Measurements from ENCODE around the gene BICD2. TPM values are rescaled to one million over a fixed set of nuclear protein-coding genes. Genes with fewer than 3 reads are reported as not detected.

The BICD2 gene
- total RNA-seq, 1 experiment from 2014 or later, result 40.6 TPM

DNA sequence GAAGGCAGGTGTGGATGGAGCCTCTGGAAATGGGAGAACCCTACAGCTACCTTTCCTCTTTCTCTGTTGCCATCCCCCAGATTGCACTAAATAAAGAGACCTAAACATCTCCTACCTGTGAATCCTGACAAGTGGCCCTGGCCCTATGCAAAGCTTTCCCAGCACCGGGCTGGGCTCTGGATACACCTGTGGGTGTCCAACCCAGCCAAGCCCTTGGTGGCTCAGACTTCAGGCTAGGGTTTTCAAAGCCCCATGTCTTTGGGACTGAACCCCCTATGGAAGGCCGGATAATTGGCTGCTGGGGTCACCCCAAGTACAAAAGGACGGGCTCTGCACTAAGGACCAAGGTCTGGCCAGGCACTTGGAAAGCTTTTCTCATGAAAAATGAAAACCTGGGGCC, 50.6 kb downstream of the BICD2 start:
- peaks cover 10% of the 10 kb centered on the region; the same call in 1 of the 2 replicates for H3K36me3 ChIP-seq (ENCODE audit: low read depth)
- no peak overlapping the region for H3K4me2 ChIP-seq
- no peaks in the 10 kb centered on the region for H3K9me2 ChIP-seq (ENCODE audit: insufficient read depth)
- no peak overlapping the region for H2AFZ ChIP-seq
- ChIA-PET CTCF (interaction anchor here (0.6 kb wide), 1 partner anchor 75 kb away, joined by 3 read pairs; no protein-coding TSS in a partner anchor), POLR2A (ENCODE audit: unreplicated experiment) (no interaction called here)
- no peaks in the 10 kb centered on the region for H3F3A ChIP-seq (ENCODE audit: insufficient read depth, low read depth)
- no peaks in the 10 kb centered on the region for H3K4me1 ChIP-seq (replicated peaks; ENCODE audit: insufficient read depth)
- no peaks in the 10 kb centered on the region for H3K27me3 ChIP-seq (ENCODE audit: insufficient read depth, low read depth)
- intact Hi-C loops (cut with micrococcal nuclease; ENCODE audit: unreplicated experiment), result no loop called here
- H4K20me1 ChIP-seq (ENCODE audit: insufficient read depth), result no peaks in the 10 kb centered on the region
- no peak for TF ChIP-seq CTCF (conservative IDR thresholded peaks at IDR 0.05)
- TF ChIP-seq EZH2 (IDR thresholded peaks at IDR 0.05; ENCODE audit: low read depth), result no peak
- H3K9me3 ChIP-seq (ENCODE audit: insufficient read depth, low read depth), result no peaks in the 10 kb centered on the region
- DNase-seq, result no peak
- BruUV-seq (replicated peaks), result no TSS peak
- no peak overlapping the region for H3K4me3 ChIP-seq
- no peak overlapping the region for H3K27ac ChIP-seq
- H3K79me2 ChIP-seq (ENCODE audit: low read depth), result no peaks in the 10 kb centered on the region

- BruUV-seq (replicated peaks), result no TSS peak
- Histone ChIP-seq H3K9me2 (ENCODE audit: insufficient read depth) (no peaks in the 10 kb centered on the region), H3K4me3 (no peak overlapping the region), H4K20me1 (ENCODE audit: insufficient read depth) (no peaks in the 10 kb centered on the region), H2AFZ (no peak overlapping the region), H3F3A (ENCODE audit: insufficient read depth, low read depth) (no peaks in the 10 kb centered on the region), H3K4me1 (replicated peaks; ENCODE audit: insufficient read depth) (no peaks in the 10 kb centered on the region), H3K9me3 (ENCODE audit: insufficient read depth, low read depth) (no peaks in the 10 kb centered on the region), H3K79me2 (ENCODE audit: low read depth) (no peaks in the 10 kb centered on the region), H3K27ac (no peak overlapping the region), H3K36me3 (ENCODE audit: low read depth) (peaks cover 10% of the 10 kb centered on the region; the same call in 1 of the 2 replicates), H3K27me3 (ENCODE audit: insufficient read depth, low read depth) (no peaks in the 10 kb centered on the region), H3K4me2 (no peak overlapping the region)
- DNase-seq, result no peak
- intact Hi-C loops (cut with micrococcal nuclease; ENCODE audit: unreplicated experiment), result no loop called here
- POLR2A ChIA-PET (ENCODE audit: unreplicated experiment), result no interaction called here
- CTCF ChIA-PET, result interaction anchor here (0.6 kb wide), 1 partner anchor 75 kb away, joined by 3 read pairs; no protein-coding TSS in a partner anchor
- no peak for TF ChIP-seq CTCF (conservative IDR thresholded peaks at IDR 0.05)
- no peak for TF ChIP-seq EZH2 (IDR thresholded peaks at IDR 0.05; ENCODE audit: low read depth)
Measured at GRCh38 chr9:92713528-92713927, 51.1 kb downstream of the BICD2 start.

DNA sequence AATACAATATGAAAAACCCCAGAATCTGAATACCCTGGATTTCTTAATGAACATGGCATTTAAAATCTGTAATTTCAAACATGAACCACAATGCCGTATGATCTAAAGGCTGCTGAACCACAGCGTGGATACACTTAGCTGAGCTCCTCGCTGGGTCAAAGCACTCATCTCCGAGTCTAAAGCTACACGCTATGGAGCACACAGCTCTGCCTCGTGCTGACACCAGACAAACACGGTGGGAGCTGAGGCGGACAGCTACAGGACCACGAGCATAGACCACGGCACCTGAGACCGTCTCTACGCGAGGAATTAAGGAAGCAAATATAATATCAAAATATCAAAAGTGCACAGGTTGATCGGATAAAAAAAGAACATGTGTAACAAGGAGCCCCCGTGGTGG, 51.9 kb downstream of the BICD2 start:
- Histone ChIP-seq H3K4me3 (no peak overlapping the region), H3K4me1 (replicated peaks; ENCODE audit: insufficient read depth) (no peaks in the 10 kb centered on the region), H3K9me2 (ENCODE audit: insufficient read depth) (no peaks in the 10 kb centered on the region), H3K27ac (no peak overlapping the region), H3K4me2 (no peak overlapping the region), H3F3A (ENCODE audit: insufficient read depth, low read depth) (peaks cover 6% of the 10 kb centered on the region; the same call in 1 of the 2 replicates), H4K20me1 (ENCODE audit: insufficient read depth) (no peaks in the 10 kb centered on the region), H3K27me3 (ENCODE audit: insufficient read depth, low read depth) (no peaks in the 10 kb centered on the region), H3K36me3 (ENCODE audit: low read depth) (peaks cover 10% of the 10 kb centered on the region; the same call in 1 of the 2 replicates), H3K79me2 (ENCODE audit: low read depth) (no peaks in the 10 kb centered on the region), H3K9me3 (ENCODE audit: insufficient read depth, low read depth) (no peaks in the 10 kb centered on the region), H2AFZ (no peak overlapping the region)
- intact Hi-C loops (cut with micrococcal nuclease; ENCODE audit: unreplicated experiment), result no loop called here
- ChIA-PET POLR2A (ENCODE audit: unreplicated experiment) (no interaction called here), CTCF (no interaction called here)
- TF ChIP-seq CTCF (conservative IDR thresholded peaks at IDR 0.05), result no peak
- no peak for TF ChIP-seq EZH2 (IDR thresholded peaks at IDR 0.05; ENCODE audit: low read depth)
- DNase-seq, result no peak
- no TSS peak for BruUV-seq (replicated peaks)

All from PC-9 (cell line).